ENCODE results near the gene CHRD.

DNA sequence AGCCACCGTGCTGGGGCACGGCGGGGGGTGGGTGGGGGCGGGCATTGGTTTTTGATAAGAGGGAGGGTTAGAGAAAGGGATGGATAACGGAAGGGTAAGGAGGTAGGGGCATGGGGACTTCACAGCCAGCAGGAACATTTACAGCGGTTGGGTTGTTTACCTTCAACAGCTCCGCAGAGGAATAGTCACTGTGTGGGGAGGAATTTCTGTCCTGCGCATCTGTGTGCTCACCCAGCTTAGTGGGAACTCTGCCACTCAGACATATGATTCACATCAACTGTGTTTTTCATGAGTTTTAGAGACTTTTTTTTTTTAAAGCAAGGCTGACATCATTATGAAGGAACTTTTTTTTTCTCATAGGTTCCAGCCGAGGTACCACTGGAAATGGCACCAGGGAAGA lies 19.6 kb downstream of the CHRD start:
- TF ChIP-seq CTCF (conservative IDR thresholded peaks at IDR 0.05) (no peak), ZFX (IDR thresholded peaks at IDR 0.05) (no peak)
